ENCODE data around the gene SH3PXD2A.

SH3PXD2A gene

GRCh38 chr10:103855424-103855823 lies at the start of gene SH3PXD2A:
Gene SH3PXD2A (minus strand): TSS chr10:103855576. CDS start chr10:103855266, 310 bp downstream.
- Mint-ChIP-seq H3K36me3 (peaks cover 4% of the 10 kb centered on the region), H3K9me3 (no peaks in the 10 kb centered on the region), H3K4me3 (peak within 1 kb of the TSS; percentile 74), H3K4me1 (peaks cover 9% of the 10 kb centered on the region), H3K27ac (peak within 1 kb of the TSS; percentile 51)
- DNase-seq (ENCODE audit: low spot score in 2 of 2) (no peak), ATAC-seq (peak; percentile 29)

GRCh38 chr10:103901299-103901698 lies 45.9 kb upstream of the SH3PXD2A start:
- Mint-ChIP-seq H3K4me1 (peaks cover 40% of the 10 kb centered on the region), H3K4me3 (peak overlapping the region; percentile 37), H3K9me3 (no peaks in the 10 kb centered on the region), H3K27ac (peak overlapping the region; percentile 58), H3K36me3 (peaks cover 65% of the 10 kb centered on the region)
- ATAC-seq = peak; percentile 74
- no peak for DNase-seq (ENCODE audit: low spot score in 2 of 2)

GRCh38 chr10:103899312-103899711 lies 43.9 kb upstream of the SH3PXD2A start:
- H3K36me3 Mint-ChIP-seq = peaks cover 73% of the 10 kb centered on the region
- ATAC-seq (no peak), DNase-seq (ENCODE audit: low spot score in 2 of 2) (no peak)
- H3K27ac Mint-ChIP-seq = peak overlapping the region; percentile 13
- no peaks in the 10 kb centered on the region for H3K9me3 Mint-ChIP-seq
- H3K4me3 Mint-ChIP-seq = no peak overlapping the region
- H3K4me1 Mint-ChIP-seq = peaks cover 47% of the 10 kb centered on the region

- Mint-ChIP-seq H3K4me1 (peaks cover 50% of the 10 kb centered on the region), H3K36me3 (peaks cover 59% of the 10 kb centered on the region), H3K4me3 (no peak overlapping the region), H3K27ac (peak overlapping the region; percentile 94), H3K9me3 (no peaks in the 10 kb centered on the region)
- no peak for DNase-seq (ENCODE audit: low spot score in 2 of 2)
- ATAC-seq = no peak
Measured at GRCh38 chr10:103897241-103897774, 41.9 kb upstream of the SH3PXD2A start.

- Mint-ChIP-seq H3K36me3 (peaks cover 65% of the 10 kb centered on the region), H3K4me3 (peak overlapping the region; percentile 31), H3K27ac (peak overlapping the region; percentile 94), H3K9me3 (no peaks in the 10 kb centered on the region), H3K4me1 (peaks cover 44% of the 10 kb centered on the region)
- ATAC-seq = no peak
- no peak for DNase-seq (ENCODE audit: low spot score in 2 of 2)
Measured at GRCh38 chr10:103896225-103896624, 40.8 kb upstream of the SH3PXD2A start.

- Mint-ChIP-seq H3K9me3 (no peaks in the 10 kb centered on the region), H3K27ac (peak overlapping the region; percentile 94), H3K4me3 (peak overlapping the region; percentile 31), H3K4me1 (peaks cover 38% of the 10 kb centered on the region), H3K36me3 (peaks cover 64% of the 10 kb centered on the region)
- peak; percentile 89 for ATAC-seq
- no peak for DNase-seq (ENCODE audit: low spot score in 2 of 2)
Measured at GRCh38 chr10:103895411-103896186, 40.2 kb upstream of the SH3PXD2A start.

GRCh38 chr10:103894441-103894864 lies 39.1 kb upstream of the SH3PXD2A start:
- H3K4me3 Mint-ChIP-seq = peak overlapping the region; percentile 31
- ATAC-seq (no peak), DNase-seq (ENCODE audit: low spot score in 2 of 2) (no peak)
- peaks cover 41% of the 10 kb centered on the region for H3K4me1 Mint-ChIP-seq
- H3K9me3 Mint-ChIP-seq = no peaks in the 10 kb centered on the region
- peaks cover 53% of the 10 kb centered on the region for H3K36me3 Mint-ChIP-seq
- peak overlapping the region; percentile 94 for H3K27ac Mint-ChIP-seq

GRCh38 chr10:103893817-103894216 lies 38.4 kb upstream of the SH3PXD2A start:
- peaks cover 48% of the 10 kb centered on the region for H3K36me3 Mint-ChIP-seq
- H3K9me3 Mint-ChIP-seq = no peaks in the 10 kb centered on the region
- DNase-seq (ENCODE audit: low spot score in 2 of 2) (no peak), ATAC-seq (no peak)
- H3K4me1 Mint-ChIP-seq = peaks cover 47% of the 10 kb centered on the region
- no peak overlapping the region for H3K4me3 Mint-ChIP-seq
- peak overlapping the region; percentile 94 for H3K27ac Mint-ChIP-seq

GRCh38 chr10:103892181-103892580 lies 36.8 kb upstream of the SH3PXD2A start:
- ATAC-seq (no peak), DNase-seq (ENCODE audit: low spot score in 2 of 2) (no peak)
- Mint-ChIP-seq H3K27ac (peak overlapping the region; percentile 94), H3K4me1 (peaks cover 54% of the 10 kb centered on the region), H3K9me3 (no peaks in the 10 kb centered on the region), H3K36me3 (peaks cover 39% of the 10 kb centered on the region), H3K4me3 (no peak overlapping the region)

- DNase-seq (ENCODE audit: low spot score in 2 of 2) (no peak), ATAC-seq (no peak)
- Mint-ChIP-seq H3K36me3 (peaks cover 37% of the 10 kb centered on the region), H3K27ac (peak overlapping the region; percentile 88), H3K9me3 (no peaks in the 10 kb centered on the region), H3K4me1 (peaks cover 45% of the 10 kb centered on the region), H3K4me3 (no peak overlapping the region)
Measured at GRCh38 chr10:103890688-103891087, 35.3 kb upstream of the SH3PXD2A start.

GRCh38 chr10:103890194-103890658 lies 34.9 kb upstream of the SH3PXD2A start:
- peak; percentile 78 for ATAC-seq
- H3K4me3 Mint-ChIP-seq = no peak overlapping the region
- H3K27ac Mint-ChIP-seq = peak overlapping the region; percentile 88
- no peak for DNase-seq (ENCODE audit: low spot score in 2 of 2)
- H3K4me1 Mint-ChIP-seq = peaks cover 41% of the 10 kb centered on the region
- peaks cover 41% of the 10 kb centered on the region for H3K36me3 Mint-ChIP-seq
- no peaks in the 10 kb centered on the region for H3K9me3 Mint-ChIP-seq

GRCh38 chr10:103889121-103889720 lies 33.8 kb upstream of the SH3PXD2A start:
- Mint-ChIP-seq H3K36me3 (peaks cover 44% of the 10 kb centered on the region), H3K4me1 (peaks cover 31% of the 10 kb centered on the region)

GRCh38 chr10:103888113-103888841 lies 32.9 kb upstream of the SH3PXD2A start:
- H3K27ac Mint-ChIP-seq = peak overlapping the region; percentile 86
- no peak for DNase-seq (ENCODE audit: low spot score in 2 of 2)
- H3K9me3 Mint-ChIP-seq = no peaks in the 10 kb centered on the region
- H3K36me3 Mint-ChIP-seq = peaks cover 50% of the 10 kb centered on the region
- H3K4me3 Mint-ChIP-seq = no peak overlapping the region
- ATAC-seq = peak; percentile 83
- peaks cover 26% of the 10 kb centered on the region for H3K4me1 Mint-ChIP-seq

More at GRCh38 chr10:103889121-103889720, 33.8 kb upstream of the SH3PXD2A start:
- DNase-seq (ENCODE audit: low spot score in 2 of 2) (no peak), ATAC-seq (no peak)
- Mint-ChIP-seq H3K4me3 (no peak overlapping the region), H3K27ac (peak overlapping the region; percentile 86), H3K9me3 (no peaks in the 10 kb centered on the region)

- Mint-ChIP-seq H3K27ac (no peak overlapping the region), H3K36me3 (peaks cover 65% of the 10 kb centered on the region), H3K4me1 (peaks cover 29% of the 10 kb centered on the region), H3K4me3 (no peak overlapping the region), H3K9me3 (no peaks in the 10 kb centered on the region)
- DNase-seq (ENCODE audit: low spot score in 2 of 2) (no peak), ATAC-seq (no peak)
Measured at GRCh38 chr10:103885617-103886016, 30.2 kb upstream of the SH3PXD2A start.

GRCh38 chr10:103884681-103885139 lies 29.3 kb upstream of the SH3PXD2A start:
- peaks cover 24% of the 10 kb centered on the region for H3K4me1 Mint-ChIP-seq
- H3K27ac Mint-ChIP-seq = no peak overlapping the region
- peak; percentile 17 for ATAC-seq
- H3K36me3 Mint-ChIP-seq = peaks cover 74% of the 10 kb centered on the region
- no peak overlapping the region for H3K4me3 Mint-ChIP-seq
- no peaks in the 10 kb centered on the region for H3K9me3 Mint-ChIP-seq
- no peak for DNase-seq (ENCODE audit: low spot score in 2 of 2)
